GM18858 (cell line): ENCODE results near the gene FAM219A.
"Not testable (repeated sequence)": the region's sequence is repeated elsewhere in the genome, so short reads cannot be mapped to it uniquely, and the experiment has no call there.

Experiments
- ATAC-seq: cut with Tn5 transposase; IDR thresholded peaks from one replicate; pipeline ENCODE4 v1.9.1; 2021; ENCODE audit not compliant: unreplicated experiment

FAM219A gene

GRCh38 chr9:34363619-34364351 lies 94.6 kb downstream of the FAM219A start:
- no peak for ATAC-seq

GRCh38 chr9:34362614-34363214 lies 95.7 kb downstream of the FAM219A start:
- ATAC-seq: no peak

- ATAC-seq: not testable (repeated sequence)
Measured at GRCh38 chr9:34352957-34353356, 105.4 kb downstream of the FAM219A start.

- not testable (repeated sequence) for ATAC-seq
Measured at GRCh38 chr9:34352122-34352652, 106.2 kb downstream of the FAM219A start.

- ATAC-seq: no peak
Measured at GRCh38 chr9:34349324-34349723, 109.0 kb downstream of the FAM219A start.
